Activated CD8-positive, alpha-beta T cell treated with anti-CD3 and anti-CD28 coated beads for 36 hours (primary cell): ENCODE measurements around the gene SPPL2C. TPM values are rescaled to one million over a fixed set of nuclear protein-coding genes. Genes with fewer than 3 reads are reported as not detected.

Experiments used
- ATAC-seq: fragments of 200-7000 bp; cut with Tn5 transposase; one replicate; pipeline ENCODE4 v1.10.0; 2021; ENCODE audit warnings: mild to moderate bottlenecking, moderate library complexity
- CTCF ChIA-PET: fragments of 350-600 bp; sonication (Branson Sonifier 250); formaldehyde crosslinking; loops from one replicate; lab custom pipeline; 2021; ENCODE audit warnings: antibody characterized with exemption; lab: Charles Lee
- POLR2A ChIA-PET: fragments of 350-600 bp; sonication (Branson Sonifier 250); formaldehyde crosslinking; loops from one replicate; lab custom pipeline; 2021; ENCODE audit warnings: antibody characterized with exemption; lab: Charles Lee
- DNase-seq: peaks from one replicate; pipeline ENCODE4 v3.0.0-alpha.2; 2020
- H3K27ac Mint-ChIP-seq: one replicate; pipeline ENCODE4 v1.8.0; 2021; ENCODE audit warnings: mild to moderate bottlenecking, mixed read lengths
- H3K27me3 Mint-ChIP-seq: one replicate; pipeline ENCODE4 v1.8.0; 2021; ENCODE audit warnings: mixed read lengths
- H3K36me3 Mint-ChIP-seq: one replicate; pipeline ENCODE4 v1.8.0; 2021; ENCODE audit warnings: low read depth, mixed read lengths
- H3K4me1 Mint-ChIP-seq: one replicate; pipeline ENCODE4 v1.8.0; 2021; ENCODE audit warnings: low read depth, mixed read lengths
- H3K4me3 Mint-ChIP-seq: one replicate; pipeline ENCODE4 v1.8.0; 2021; ENCODE audit warnings: mild to moderate bottlenecking, moderate library complexity, mixed read lengths
- H3K9me3 Mint-ChIP-seq: one replicate; pipeline ENCODE4 v1.8.0; 2021; ENCODE audit warnings: mixed read lengths
- CTCF ChIP-seq: fragments of 200-600 bp; IDR thresholded peaks from one replicate; pipeline ENCODE4 v1.8.0; 2022; ENCODE audit warnings: antibody characterized with exemption, mild to moderate bottlenecking
- intact Hi-C: fragments of 100-400 bp; cut with micrococcal nuclease; formaldehyde crosslinking; loops from one replicate; pipeline ENCODE4 v1.10.0; 2022
- total RNA-seq, 2 experiments: library from RNA; stranded (reverse); gene quantifications; one replicate each; pipeline ENCODE4 v1.2.3, GENCODE V29; 2021

Gene SPPL2C
- total RNA-seq, 2 experiments from 2014 or later, result not detected

- TF ChIP-seq CTCF, result peak; percentile 88
- ChIA-PET POLR2A (interaction anchor here (1.2 kb wide), 1 partner anchor 15 kb away, joined by 4 read pairs; no protein-coding TSS in a partner anchor), CTCF (interaction anchor here (0.6 to 2.5 kb wide), 11 partner anchors 9 to 149 kb away, joined by 3 to 14 read pairs (median 5); no protein-coding TSS in a partner anchor)
- ATAC-seq (peak; percentile 92), DNase-seq (peak; percentile 85)
- H3K27me3 Mint-ChIP-seq, result peaks cover 40% of the 10 kb centered on the region
- peaks cover 19% of the 10 kb centered on the region for H3K4me1 Mint-ChIP-seq
- H3K4me3 Mint-ChIP-seq, result peak within 1 kb of the TSS; percentile 75
- no peaks in the 10 kb centered on the region for H3K9me3 Mint-ChIP-seq
- no peaks in the 10 kb centered on the region for H3K36me3 Mint-ChIP-seq
- no peak within 1 kb of the TSS for H3K27ac Mint-ChIP-seq
- intact Hi-C loops, result no loop called here
These were observed 49.5 kb downstream of the SPPL2C start, which contains the start of gene MAPT for GRCh38 chr17:45894022-45894784. Gene MAPT (plus strand): TSS chr17:45894554. CDS start chr17:45962338, 67,784 bp downstream.

- intact Hi-C loops, result no loop called here
- H3K4me3 Mint-ChIP-seq, result peak overlapping the region; percentile 75
- H3K36me3 Mint-ChIP-seq, result no peaks in the 10 kb centered on the region
- no peak for ATAC-seq
- CTCF ChIA-PET, result no interaction called here
- no peaks in the 10 kb centered on the region for H3K9me3 Mint-ChIP-seq
- H3K27ac Mint-ChIP-seq, result no peak overlapping the region
- H3K4me1 Mint-ChIP-seq, result peaks cover 19% of the 10 kb centered on the region
- no peak for TF ChIP-seq CTCF
- peaks cover 52% of the 10 kb centered on the region for H3K27me3 Mint-ChIP-seq
- peak; percentile 17 for DNase-seq
- POLR2A ChIA-PET, result no interaction called here
These were observed 50.8 kb downstream of the SPPL2C start for GRCh38 chr17:45895304-45895968.

- DNase-seq, result no peak
- Mint-ChIP-seq H3K27me3 (peaks cover 54% of the 10 kb centered on the region), H3K27ac (no peak overlapping the region), H3K4me1 (peaks cover 19% of the 10 kb centered on the region), H3K4me3 (peak overlapping the region; percentile 75), H3K36me3 (no peaks in the 10 kb centered on the region), H3K9me3 (no peaks in the 10 kb centered on the region)
- ChIA-PET CTCF (interaction anchor here (1.9 kb wide), 1 partner anchor 53 kb away, joined by 6 read pairs; no protein-coding TSS in a partner anchor), POLR2A (interaction anchor here (0.7 to 1.3 kb wide), 2 partner anchors 8 to 12 kb away, joined by 3 to 7 read pairs; no protein-coding TSS in a partner anchor)
- intact Hi-C loops, result no loop called here
- TF ChIP-seq CTCF, result no peak
- no peak for ATAC-seq
These were observed 51.5 kb downstream of the SPPL2C start for GRCh38 chr17:45895969-45896785.

Other genes with a start within 250 kb of the SPPL2C start
- not detected for gene CRHR1, start 60.6 kb upstream of the SPPL2C start, total RNA-seq
- gene MAPT, start 49.7 kb downstream of the SPPL2C start, total RNA-seq, result 1 to 10 TPM; 1.3 to 1.4 TPM
- gene STH, start 154.4 kb downstream of the SPPL2C start, total RNA-seq, result not detected